ENCODE results near the gene KCNG3.
"Not testable (repeated sequence)": the region's sequence is repeated elsewhere in the genome, so short reads cannot be mapped to it uniquely, and the experiment has no call there.

GRCh38 chr2:42398052-42398451, 95.7 kb downstream of the KCNG3 start:
- not testable (repeated sequence) for TF ChIP-seq POLR2A, CTCF (IDR thresholded peaks at IDR 0.05)
